ENCODE measurements around the gene TTC39C. TPM values are rescaled to one million over a fixed set of nuclear protein-coding genes. Genes with fewer than 3 reads are reported as not detected.

The TTC39C gene
- total RNA-seq, 1 donor from 2014 or later: 14.3 TPM

DNA sequence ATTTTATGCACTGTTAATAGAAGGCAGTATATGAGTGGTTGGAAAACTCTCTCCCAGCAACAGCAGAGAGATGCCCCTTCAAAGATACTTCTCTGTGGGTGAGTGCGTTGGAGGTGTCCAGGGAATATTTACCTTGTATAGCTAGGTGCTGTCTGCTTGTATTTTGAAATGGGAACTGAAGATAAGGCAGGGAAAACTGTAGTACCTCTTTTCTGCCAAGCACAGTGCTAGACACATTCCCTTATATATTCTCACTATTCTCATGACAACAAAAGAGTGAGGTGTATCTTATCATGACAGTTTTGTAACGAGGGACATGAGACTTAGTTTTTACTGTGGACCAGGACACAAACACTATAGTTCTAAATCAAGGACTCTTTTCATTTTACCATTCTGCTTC is 2.1 kb downstream of the TTC39C start:
- no peak for DNase-seq (ENCODE audit: low spot score)
- TF ChIP-seq, protein P1, sequence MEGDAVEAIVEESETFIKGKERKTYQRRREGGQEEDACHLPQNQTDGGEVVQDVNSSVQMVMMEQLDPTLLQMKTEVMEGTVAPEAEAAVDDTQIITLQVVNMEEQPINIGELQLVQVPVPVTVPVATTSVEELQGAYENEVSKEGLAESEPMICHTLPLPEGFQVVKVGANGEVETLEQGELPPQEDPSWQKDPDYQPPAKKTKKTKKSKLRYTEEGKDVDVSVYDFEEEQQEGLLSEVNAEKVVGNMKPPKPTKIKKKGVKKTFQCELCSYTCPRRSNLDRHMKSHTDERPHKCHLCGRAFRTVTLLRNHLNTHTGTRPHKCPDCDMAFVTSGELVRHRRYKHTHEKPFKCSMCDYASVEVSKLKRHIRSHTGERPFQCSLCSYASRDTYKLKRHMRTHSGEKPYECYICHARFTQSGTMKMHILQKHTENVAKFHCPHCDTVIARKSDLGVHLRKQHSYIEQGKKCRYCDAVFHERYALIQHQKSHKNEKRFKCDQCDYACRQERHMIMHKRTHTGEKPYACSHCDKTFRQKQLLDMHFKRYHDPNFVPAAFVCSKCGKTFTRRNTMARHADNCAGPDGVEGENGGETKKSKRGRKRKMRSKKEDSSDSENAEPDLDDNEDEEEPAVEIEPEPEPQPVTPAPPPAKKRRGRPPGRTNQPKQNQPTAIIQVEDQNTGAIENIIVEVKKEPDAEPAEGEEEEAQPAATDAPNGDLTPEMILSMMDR (IDR thresholded peaks at IDR 0.05; ENCODE audit: unreplicated experiment): no peak
- no peaks in the 10 kb centered on the region for H3K36me3 Mint-ChIP-seq (ENCODE audit: low read depth, unreplicated experiment)
- no peak overlapping the region for H3K27ac Mint-ChIP-seq (ENCODE audit: unreplicated experiment)
- peaks cover 5% of the 10 kb centered on the region for H3K27me3 Mint-ChIP-seq (ENCODE audit: unreplicated experiment)
- peaks cover 19% of the 10 kb centered on the region for H3K4me1 Mint-ChIP-seq (ENCODE audit: unreplicated experiment)
- H3K4me3 Mint-ChIP-seq (ENCODE audit: unreplicated experiment): no peak overlapping the region
- no peaks in the 10 kb centered on the region for H3K9me3 Mint-ChIP-seq (ENCODE audit: unreplicated experiment)

DNA sequence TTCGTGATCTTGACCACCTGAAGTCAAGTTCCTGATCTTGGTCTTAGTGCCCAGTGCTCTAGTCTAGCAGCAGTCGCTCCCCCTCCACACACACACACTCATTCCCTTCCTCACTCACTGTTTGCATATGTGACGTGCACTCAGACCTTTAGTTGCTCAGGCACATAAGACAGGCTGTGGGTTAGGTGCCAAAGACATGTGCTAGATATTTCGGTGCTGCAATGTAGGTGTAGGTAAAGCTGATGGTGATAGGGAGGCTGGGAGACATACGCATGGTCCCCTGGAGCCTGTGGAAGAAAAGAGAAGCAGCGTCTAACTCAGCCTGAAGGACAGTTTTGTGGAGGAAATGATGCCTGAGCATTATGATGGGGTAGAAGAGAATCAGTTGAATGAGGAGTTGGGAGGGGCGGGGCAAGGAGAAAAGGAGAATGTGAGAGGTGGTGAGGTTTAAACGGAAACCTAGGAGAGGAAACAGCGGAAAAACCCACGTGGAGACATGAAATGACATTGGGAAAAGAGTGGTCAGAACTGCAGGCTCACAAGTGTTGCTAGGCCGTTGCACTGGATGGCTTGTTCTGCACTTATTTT is 3.8 kb downstream of the TTC39C start:
- no peak overlapping the region for H3K27ac Mint-ChIP-seq (ENCODE audit: unreplicated experiment)
- peaks cover 5% of the 10 kb centered on the region for H3K27me3 Mint-ChIP-seq (ENCODE audit: unreplicated experiment)
- H3K36me3 Mint-ChIP-seq (ENCODE audit: low read depth, unreplicated experiment): no peaks in the 10 kb centered on the region
- H3K4me3 Mint-ChIP-seq (ENCODE audit: unreplicated experiment): no peak overlapping the region
- peaks cover 19% of the 10 kb centered on the region for H3K4me1 Mint-ChIP-seq (ENCODE audit: unreplicated experiment)
- TF ChIP-seq, protein P1 (IDR thresholded peaks at IDR 0.05; ENCODE audit: unreplicated experiment): no peak
- no peak for DNase-seq (ENCODE audit: low spot score)
- no peaks in the 10 kb centered on the region for H3K9me3 Mint-ChIP-seq (ENCODE audit: unreplicated experiment)

DNA sequence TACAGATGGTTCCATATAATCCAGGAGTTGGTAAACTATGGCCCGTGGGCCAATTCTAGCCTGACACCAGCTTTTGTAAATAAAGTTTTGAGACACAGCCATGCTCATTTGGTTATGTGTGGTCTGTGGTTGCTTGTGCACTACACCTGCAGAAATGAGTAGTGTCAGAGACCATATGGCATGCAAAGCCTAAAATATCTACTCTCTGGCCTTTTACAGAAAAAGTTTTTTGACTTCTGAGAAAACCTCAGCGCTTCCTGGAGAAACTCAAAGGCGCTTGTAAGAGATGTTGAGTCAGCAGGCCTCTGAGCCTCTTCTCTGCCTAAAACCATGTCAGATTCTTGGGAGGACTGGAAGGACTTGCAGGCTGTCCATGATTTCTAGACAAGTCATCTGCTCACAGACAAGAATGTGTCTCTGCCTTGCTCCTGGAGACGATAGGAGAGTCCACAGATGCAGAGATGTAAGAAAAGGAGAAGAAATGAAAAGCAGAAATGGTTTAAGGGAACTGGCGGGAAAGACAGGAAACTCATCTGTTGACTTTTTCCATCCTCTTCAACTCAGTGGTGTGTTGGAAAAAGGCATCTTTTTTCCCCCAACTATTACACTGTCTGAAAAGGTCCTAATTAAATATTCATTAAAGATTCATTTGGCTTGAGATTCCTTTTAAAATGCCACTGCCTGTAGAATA is 5.2 kb downstream of the TTC39C start:
- TF ChIP-seq, protein P1 (IDR thresholded peaks at IDR 0.05; ENCODE audit: unreplicated experiment): no peak
- Mint-ChIP-seq H3K4me3 (ENCODE audit: unreplicated experiment) (no peak overlapping the region), H3K27me3 (ENCODE audit: unreplicated experiment) (peaks cover 5% of the 10 kb centered on the region), H3K36me3 (ENCODE audit: low read depth, unreplicated experiment) (no peaks in the 10 kb centered on the region), H3K9me3 (ENCODE audit: unreplicated experiment) (no peaks in the 10 kb centered on the region), H3K27ac (ENCODE audit: unreplicated experiment) (no peak overlapping the region), H3K4me1 (ENCODE audit: unreplicated experiment) (peaks cover 23% of the 10 kb centered on the region)
- DNase-seq (ENCODE audit: low spot score): no peak

DNA sequence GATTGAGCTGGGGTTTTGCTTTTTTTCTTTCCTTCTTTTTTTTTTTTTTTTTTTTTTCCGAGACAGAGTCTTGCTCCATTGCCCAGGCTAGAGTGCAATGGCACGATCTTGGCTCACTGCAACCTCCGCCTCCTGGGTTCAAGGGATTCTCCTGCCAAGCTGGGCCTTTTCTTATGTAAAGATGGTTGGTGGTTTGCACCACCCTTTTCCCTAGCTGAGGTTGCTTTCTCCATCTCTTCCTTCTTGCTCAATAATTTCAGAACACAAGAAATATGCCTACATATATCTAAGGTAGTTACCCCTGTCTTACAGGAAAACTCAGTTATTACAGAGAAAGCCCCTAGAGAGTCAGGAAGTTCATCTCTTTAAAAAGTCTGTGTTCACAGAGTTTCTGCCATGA is 7.0 kb downstream of the TTC39C start:
- no peak overlapping the region for H3K27ac Mint-ChIP-seq (ENCODE audit: unreplicated experiment)
- H3K9me3 Mint-ChIP-seq (ENCODE audit: unreplicated experiment): no peaks in the 10 kb centered on the region
- peaks cover 15% of the 10 kb centered on the region for H3K4me1 Mint-ChIP-seq (ENCODE audit: unreplicated experiment)

DNA sequence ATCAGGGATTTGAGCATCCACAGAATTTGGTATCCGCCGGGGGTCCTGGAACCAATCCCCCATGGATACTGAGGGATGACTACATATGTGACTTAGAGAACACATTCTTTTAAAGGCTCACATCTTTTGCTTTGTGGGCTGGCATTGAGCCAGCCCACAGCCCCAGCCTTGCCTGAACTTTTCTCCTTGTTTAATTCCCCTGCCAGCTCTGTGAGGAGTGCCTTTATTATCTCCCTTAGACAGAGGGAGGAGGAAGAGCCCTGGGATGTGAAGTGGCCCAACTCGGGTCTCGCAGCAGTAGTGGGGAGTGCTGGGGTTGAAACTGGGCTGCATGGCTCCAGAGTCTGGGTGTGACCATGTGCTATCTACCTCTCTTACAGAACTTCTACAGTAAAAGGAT is 7.6 kb downstream of the TTC39C start:
- TF ChIP-seq, protein P1 (IDR thresholded peaks at IDR 0.05; ENCODE audit: unreplicated experiment): no peak
- Mint-ChIP-seq H3K36me3 (ENCODE audit: low read depth, unreplicated experiment) (no peaks in the 10 kb centered on the region), H3K9me3 (ENCODE audit: unreplicated experiment) (no peaks in the 10 kb centered on the region), H3K4me1 (ENCODE audit: unreplicated experiment) (peaks cover 15% of the 10 kb centered on the region), H3K27me3 (ENCODE audit: unreplicated experiment) (no peaks in the 10 kb centered on the region), H3K27ac (ENCODE audit: unreplicated experiment) (no peak overlapping the region), H3K4me3 (ENCODE audit: unreplicated experiment) (no peak overlapping the region)
- DNase-seq (ENCODE audit: low spot score): no peak

More for the DNA sequence above, 7.0 kb downstream of the TTC39C start:
- Mint-ChIP-seq H3K36me3 (ENCODE audit: low read depth, unreplicated experiment) (no peaks in the 10 kb centered on the region), H3K27me3 (ENCODE audit: unreplicated experiment) (no peaks in the 10 kb centered on the region), H3K4me3 (ENCODE audit: unreplicated experiment) (no peak overlapping the region)
- DNase-seq (ENCODE audit: low spot score): no peak
- TF ChIP-seq, protein P1 (IDR thresholded peaks at IDR 0.05; ENCODE audit: unreplicated experiment): no peak

All from endothelial cell (in vitro differentiated cells).